Hematopoietic multipotent progenitor cell treated with erythropoietin and hydrocortisone succinate and interleukin-3 and kit ligand, for 8 days (in vitro differentiated cells): Measurements from ENCODE around the gene STEAP2.
A peak's percentile ranks its signal among the peaks of the same experiment; 100 is the strongest.
"Not testable (repeated sequence)": the region's sequence is repeated elsewhere in the genome, so short reads cannot be mapped to it uniquely, and the experiment has no call there.

Experiments
- DNase-seq: peaks from one replicate; pipeline ENCODE4 v3.0.0-alpha.2; 2015

Gene STEAP2

GRCh38 chr7:90238583-90238982 is 27.0 kb downstream of the STEAP2 start:
- no peak for DNase-seq

GRCh38 chr7:90239050-90239449 is 27.5 kb downstream of the STEAP2 start:
- DNase-seq: no peak

GRCh38 chr7:90239625-90240228 is 28.2 kb downstream of the STEAP2 start:
- no peak for DNase-seq

- no peak for DNase-seq
Measured at GRCh38 chr7:90242369-90243168, 31.0 kb downstream of the STEAP2 start.

GRCh38 chr7:90243556-90243955 is 32.0 kb downstream of the STEAP2 start:
- no peak for DNase-seq

- no peak for DNase-seq
Measured at GRCh38 chr7:90244565-90244908, 33.0 kb downstream of the STEAP2 start.

- peak; percentile 79 for DNase-seq
Measured at GRCh38 chr7:90244909-90245851, 33.6 kb downstream of the STEAP2 start, which contains the start of gene CFAP69. Gene CFAP69 (plus strand): TSS chr7:90245174. CDS start chr7:90245425, 251 bp downstream.

- no peak for DNase-seq
Measured at GRCh38 chr7:90246171-90246570, 34.6 kb downstream of the STEAP2 start.

- no peak for DNase-seq
Measured at GRCh38 chr7:90248706-90249105, 37.2 kb downstream of the STEAP2 start.

GRCh38 chr7:90250601-90251303 is 39.2 kb downstream of the STEAP2 start:
- no peak for DNase-seq

GRCh38 chr7:90251304-90251635 is 39.7 kb downstream of the STEAP2 start:
- DNase-seq: no peak

GRCh38 chr7:90256011-90256410 is 44.5 kb downstream of the STEAP2 start:
- DNase-seq: not testable (repeated sequence)

- no peak for DNase-seq
Measured at GRCh38 chr7:90256778-90257177, 45.2 kb downstream of the STEAP2 start.

GRCh38 chr7:90261441-90261840 is 49.9 kb downstream of the STEAP2 start:
- no peak for DNase-seq

GRCh38 chr7:90262438-90262837 is 50.9 kb downstream of the STEAP2 start:
- DNase-seq: peak; percentile 29

GRCh38 chr7:90266808-90267207 is 55.3 kb downstream of the STEAP2 start:
- DNase-seq: no peak

GRCh38 chr7:90267263-90267858 is 55.8 kb downstream of the STEAP2 start:
- DNase-seq: no peak

- no peak for DNase-seq
Measured at GRCh38 chr7:90269163-90269562, 57.6 kb downstream of the STEAP2 start.

- no peak for DNase-seq
Measured at GRCh38 chr7:90270431-90271178, 59.1 kb downstream of the STEAP2 start.

GRCh38 chr7:90271753-90272152 is 60.2 kb downstream of the STEAP2 start:
- no peak for DNase-seq

- DNase-seq: no peak
Measured at GRCh38 chr7:90272242-90272641, 60.7 kb downstream of the STEAP2 start.

GRCh38 chr7:90274161-90274560 is 62.6 kb downstream of the STEAP2 start:
- no peak for DNase-seq
